Fibroblast of skin of left quadriceps (primary cell): Measurements from ENCODE around the gene SYNDIG1.

Experiments used
- DNase-seq, 2 experiments: peaks; one replicate each; pipeline ENCODE4 v3.0.0-alpha.2; 2013; ENCODE audit warnings: low read depth in 2 of 2

Gene SYNDIG1

GRCh38 chr20:24448170-24448569 lies 21.3 kb upstream of the SYNDIG1 start:
- DNase-seq, result no peak

GRCh38 chr20:24449026-24449720 lies 20.3 kb upstream of the SYNDIG1 start:
- no peak for DNase-seq

- no peak for DNase-seq
Observed at GRCh38 chr20:24450177-24450576, 19.3 kb upstream of the SYNDIG1 start.

- no peak for DNase-seq
Observed at GRCh38 chr20:24450624-24451376, 18.6 kb upstream of the SYNDIG1 start.

GRCh38 chr20:24451428-24451827 lies 18.0 kb upstream of the SYNDIG1 start:
- DNase-seq, result no peak

GRCh38 chr20:24452016-24452415 lies 17.4 kb upstream of the SYNDIG1 start:
- DNase-seq, result no peak

GRCh38 chr20:24452498-24453127 lies 16.8 kb upstream of the SYNDIG1 start:
- DNase-seq, result no peak

- no peak for DNase-seq
Observed at GRCh38 chr20:24453869-24454268, 15.6 kb upstream of the SYNDIG1 start.

GRCh38 chr20:24455081-24455480 lies 14.3 kb upstream of the SYNDIG1 start:
- DNase-seq, result no peak

- DNase-seq, result no peak
Observed at GRCh38 chr20:24456398-24456781, 13.0 kb upstream of the SYNDIG1 start.

- no peak for DNase-seq
Observed at GRCh38 chr20:24458436-24458835, 11.0 kb upstream of the SYNDIG1 start.

- no peak for DNase-seq
Observed at GRCh38 chr20:24459733-24460132, 9.7 kb upstream of the SYNDIG1 start.

GRCh38 chr20:24460712-24461111 lies 8.7 kb upstream of the SYNDIG1 start:
- DNase-seq, result no peak

GRCh38 chr20:24461848-24462247 lies 7.6 kb upstream of the SYNDIG1 start:
- DNase-seq, result no peak

- no peak for DNase-seq
Observed at GRCh38 chr20:24462460-24463010, 6.9 kb upstream of the SYNDIG1 start.

GRCh38 chr20:24465159-24465558 lies 4.3 kb upstream of the SYNDIG1 start:
- no peak for DNase-seq

- peak; percentile 21 to 22 for DNase-seq
Observed at GRCh38 chr20:24465730-24466129, 3.7 kb upstream of the SYNDIG1 start.

- no peak for DNase-seq
Observed at GRCh38 chr20:24468401-24469115, 871 bp upstream of the SYNDIG1 start.

GRCh38 chr20:24469894-24470745 lies 691 bp downstream of the SYNDIG1 start:
- no peak for DNase-seq

- no peak for DNase-seq
Observed at GRCh38 chr20:24470746-24471582, 1.5 kb downstream of the SYNDIG1 start.
